ENCODE data around the gene MYL1. TPM values are rescaled to one million over a fixed set of nuclear protein-coding genes. Genes with fewer than 3 reads are reported as not detected.

MYL1 gene
- total RNA-seq, 2 experiments from 2014 or later: not detected

Small RNA genes lying within 50 kb of the gene (small RNA-seq; reads per million reads assigned to genes)
- gene RF00019: not detected

Other genes starting within 250 kb of the MYL1 start
- gene KANSL1L, start 143.8 kb downstream of the MYL1 start, total RNA-seq (2014; rRNA removed; shearing (Covaris generic)): 22.8 and 22.9 TPM in 2 replicates
- 22.0 and 29.6 TPM in 2 replicates for gene KANSL1L, start 143.8 kb downstream of the MYL1 start, total RNA-seq (2022)
- gene ACADL, start 89.7 kb downstream of the MYL1 start, total RNA-seq (2014; rRNA removed; shearing (Covaris generic)): not detected in 2 replicates
- gene ACADL, start 89.7 kb downstream of the MYL1 start, total RNA-seq (2022): not detected in 2 replicates
- gene LANCL1, start 161.6 kb upstream of the MYL1 start, total RNA-seq (2014; rRNA removed; shearing (Covaris generic)): 20.4 and 22.5 TPM in 2 replicates
- gene LANCL1, start 161.6 kb upstream of the MYL1 start, total RNA-seq (2022): 55.2 and 67.3 TPM in 2 replicates
- gene CPS1, start 241.4 kb upstream of the MYL1 start, total RNA-seq (2014; rRNA removed; shearing (Covaris generic)): 0.06 and 1.2 TPM in 2 replicates
- 0.20 and 0.27 TPM in 2 replicates for gene CPS1, start 241.4 kb upstream of the MYL1 start, total RNA-seq (2022)